GM18511 (cell line): ENCODE measurements around the gene DCUN1D1.

Experiments used
- ATAC-seq: cut with Tn5 transposase; IDR thresholded peaks from one replicate; pipeline ENCODE4 v1.9.1; 2021; ENCODE audit warnings: mild to moderate bottlenecking, moderate library complexity; ENCODE audit not compliant: unreplicated experiment

Gene DCUN1D1

DNA sequence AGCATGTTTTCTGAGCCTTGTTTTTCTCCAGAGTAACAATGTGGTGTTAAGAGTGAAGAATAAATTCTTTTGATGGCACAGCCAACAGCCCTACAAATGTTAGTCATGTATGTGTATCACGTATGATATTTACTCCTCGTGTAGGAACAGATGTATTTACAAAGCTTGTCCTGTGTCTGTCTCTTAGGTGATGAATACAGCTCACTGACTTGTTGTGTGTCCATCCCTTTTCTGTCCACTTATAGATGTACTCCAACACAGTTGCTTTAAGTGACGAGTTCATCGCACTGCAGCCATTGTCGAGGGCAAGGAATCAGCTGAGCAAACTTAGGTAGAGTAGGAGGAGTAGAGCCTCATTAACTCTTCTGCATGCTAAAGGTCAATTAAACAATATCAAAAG lies 78.1 kb downstream of the DCUN1D1 start:
- ATAC-seq, result no peak

DNA sequence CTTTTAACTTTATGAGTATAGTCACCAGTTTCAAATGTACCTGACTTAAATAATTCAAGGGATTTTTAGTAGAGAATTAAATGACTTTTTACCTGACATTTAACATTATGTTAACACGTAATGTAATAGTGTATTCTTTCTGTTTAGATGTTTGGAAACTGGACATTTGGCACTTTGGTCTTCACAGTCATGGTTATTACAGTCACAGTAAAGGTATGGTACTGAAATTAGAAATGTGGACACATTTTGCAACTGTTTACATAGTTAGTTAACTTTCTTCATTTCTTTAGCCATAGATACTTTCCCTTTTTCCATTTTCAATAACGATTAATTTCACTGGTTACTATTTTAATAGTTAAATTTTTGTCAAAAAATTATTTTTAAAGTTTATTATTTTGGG lies 83.8 kb downstream of the DCUN1D1 start:
- no peak for ATAC-seq

GRCh38 chr3:182895513-182896112 lies 84.7 kb downstream of the DCUN1D1 start:
- no peak for ATAC-seq

- no peak for ATAC-seq
These were observed 88.1 kb downstream of the DCUN1D1 start for GRCh38 chr3:182892226-182892625.

DNA sequence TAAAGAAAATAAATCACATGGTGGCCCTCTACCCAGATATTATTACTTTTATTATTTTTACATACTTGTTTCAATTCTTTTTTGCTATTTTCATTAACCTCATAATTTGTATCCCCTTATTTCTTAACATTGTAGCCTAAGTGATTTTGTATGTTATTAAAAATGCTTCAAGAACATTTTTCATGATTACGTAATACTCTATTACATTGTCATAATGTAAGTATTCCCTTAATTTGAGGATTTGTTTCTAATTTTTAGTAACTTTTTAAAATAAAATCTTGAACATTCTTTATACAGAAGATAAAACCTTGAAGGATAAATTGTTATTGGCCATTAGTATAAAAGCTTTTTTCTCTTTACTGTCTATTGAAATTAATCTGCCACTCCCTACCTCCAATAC lies 89.0 kb downstream of the DCUN1D1 start:
- no peak for ATAC-seq

- no peak for ATAC-seq
These were observed 90.2 kb downstream of the DCUN1D1 start for GRCh38 chr3:182889948-182890629.
